ENCODE measurements around the gene RANBP17.
"Not testable (repeated sequence)": the region's sequence is repeated elsewhere in the genome, so short reads cannot be mapped to it uniquely, and the experiment has no call there.

The RANBP17 gene

GRCh38 chr5:171261361-171261760 lies 399.5 kb downstream of the RANBP17 start:
- DNase-seq, result no peak

- no peak for DNase-seq
Measured at GRCh38 chr5:171261904-171262303, 400.1 kb downstream of the RANBP17 start.

- DNase-seq, result no peak
Measured at GRCh38 chr5:171263181-171263580, 401.4 kb downstream of the RANBP17 start.

GRCh38 chr5:171264843-171265242 lies 403.0 kb downstream of the RANBP17 start:
- DNase-seq, result no peak

- DNase-seq, result no peak
Measured at GRCh38 chr5:171268700-171269620, 407.1 kb downstream of the RANBP17 start.

- no peak for DNase-seq
Measured at GRCh38 chr5:171269717-171270116, 407.9 kb downstream of the RANBP17 start.

- no peak for DNase-seq
Measured at GRCh38 chr5:171270136-171270535, 408.3 kb downstream of the RANBP17 start.

GRCh38 chr5:171271798-171272197 lies 410.0 kb downstream of the RANBP17 start:
- no peak for DNase-seq

- no peak for DNase-seq
Measured at GRCh38 chr5:171272996-171273970, 411.5 kb downstream of the RANBP17 start.

- no peak for DNase-seq
Measured at GRCh38 chr5:171275841-171276544, 414.2 kb downstream of the RANBP17 start.

GRCh38 chr5:171283753-171284152 lies 421.9 kb downstream of the RANBP17 start:
- DNase-seq, result no peak

GRCh38 chr5:171285465-171285864 lies 423.6 kb downstream of the RANBP17 start:
- no peak for DNase-seq

- no peak for DNase-seq
Measured at GRCh38 chr5:171288066-171288465, 426.2 kb downstream of the RANBP17 start.

GRCh38 chr5:171291371-171291770 lies 429.6 kb downstream of the RANBP17 start:
- no peak for DNase-seq

GRCh38 chr5:171295299-171295698 lies 433.5 kb downstream of the RANBP17 start:
- no peak for DNase-seq

GRCh38 chr5:171295801-171296200 lies 434.0 kb downstream of the RANBP17 start:
- no peak for DNase-seq

GRCh38 chr5:171297941-171298340 lies 436.1 kb downstream of the RANBP17 start:
- not testable (repeated sequence) for DNase-seq

GRCh38 chr5:171299228-171299627 lies 437.4 kb downstream of the RANBP17 start:
- DNase-seq, result no peak

- no peak for DNase-seq
Measured at GRCh38 chr5:171299851-171300250, 438.0 kb downstream of the RANBP17 start.

GRCh38 chr5:171300358-171300757 lies 438.5 kb downstream of the RANBP17 start:
- DNase-seq, result no peak

- no peak for DNase-seq
Measured at GRCh38 chr5:171306166-171306565, 444.3 kb downstream of the RANBP17 start.

GRCh38 chr5:171306781-171307591 lies 445.2 kb downstream of the RANBP17 start:
- DNase-seq, result no peak
